Measurements from ENCODE around the gene KCNH1.

KCNH1 gene

GRCh38 chr1:210669951-210670350 lies 464.0 kb downstream of the KCNH1 start (continued):
- TF ChIP-seq, protein P1, sequence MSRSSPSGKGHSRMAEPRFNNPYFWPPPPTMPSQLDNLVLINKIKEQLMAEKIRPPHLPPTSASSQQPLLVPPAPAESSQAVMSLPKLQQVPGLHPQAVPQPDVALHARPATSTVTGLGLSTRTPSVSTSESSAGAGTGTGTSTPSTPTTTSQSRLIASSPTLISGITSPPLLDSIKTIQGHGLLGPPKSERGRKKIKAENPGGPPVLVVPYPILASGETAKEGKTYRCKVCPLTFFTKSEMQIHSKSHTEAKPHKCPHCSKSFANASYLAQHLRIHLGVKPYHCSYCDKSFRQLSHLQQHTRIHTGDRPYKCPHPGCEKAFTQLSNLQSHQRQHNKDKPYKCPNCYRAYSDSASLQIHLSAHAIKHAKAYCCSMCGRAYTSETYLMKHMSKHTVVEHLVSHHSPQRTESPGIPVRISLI (tag by site-specific recombination; IDR thresholded peaks at IDR 0.05), result no peak
- TF ChIP-seq ZNF501 (tag by site-specific recombination; IDR thresholded peaks at IDR 0.05) (no peak), ZNF776 (tag by site-specific recombination; IDR thresholded peaks at IDR 0.05; ENCODE audit: borderline replicate concordance) (no peak), ZFP37 (tag by site-specific recombination; IDR thresholded peaks at IDR 0.05) (no peak), TRIM28 (IDR thresholded peaks at IDR 0.05; ENCODE audit: borderline replicate concordance, low read length) (no peak), ZNF148 (tag by site-specific recombination; IDR thresholded peaks at IDR 0.05; ENCODE audit: borderline replicate concordance) (no peak)
- TF ChIP-seq, protein P2, sequence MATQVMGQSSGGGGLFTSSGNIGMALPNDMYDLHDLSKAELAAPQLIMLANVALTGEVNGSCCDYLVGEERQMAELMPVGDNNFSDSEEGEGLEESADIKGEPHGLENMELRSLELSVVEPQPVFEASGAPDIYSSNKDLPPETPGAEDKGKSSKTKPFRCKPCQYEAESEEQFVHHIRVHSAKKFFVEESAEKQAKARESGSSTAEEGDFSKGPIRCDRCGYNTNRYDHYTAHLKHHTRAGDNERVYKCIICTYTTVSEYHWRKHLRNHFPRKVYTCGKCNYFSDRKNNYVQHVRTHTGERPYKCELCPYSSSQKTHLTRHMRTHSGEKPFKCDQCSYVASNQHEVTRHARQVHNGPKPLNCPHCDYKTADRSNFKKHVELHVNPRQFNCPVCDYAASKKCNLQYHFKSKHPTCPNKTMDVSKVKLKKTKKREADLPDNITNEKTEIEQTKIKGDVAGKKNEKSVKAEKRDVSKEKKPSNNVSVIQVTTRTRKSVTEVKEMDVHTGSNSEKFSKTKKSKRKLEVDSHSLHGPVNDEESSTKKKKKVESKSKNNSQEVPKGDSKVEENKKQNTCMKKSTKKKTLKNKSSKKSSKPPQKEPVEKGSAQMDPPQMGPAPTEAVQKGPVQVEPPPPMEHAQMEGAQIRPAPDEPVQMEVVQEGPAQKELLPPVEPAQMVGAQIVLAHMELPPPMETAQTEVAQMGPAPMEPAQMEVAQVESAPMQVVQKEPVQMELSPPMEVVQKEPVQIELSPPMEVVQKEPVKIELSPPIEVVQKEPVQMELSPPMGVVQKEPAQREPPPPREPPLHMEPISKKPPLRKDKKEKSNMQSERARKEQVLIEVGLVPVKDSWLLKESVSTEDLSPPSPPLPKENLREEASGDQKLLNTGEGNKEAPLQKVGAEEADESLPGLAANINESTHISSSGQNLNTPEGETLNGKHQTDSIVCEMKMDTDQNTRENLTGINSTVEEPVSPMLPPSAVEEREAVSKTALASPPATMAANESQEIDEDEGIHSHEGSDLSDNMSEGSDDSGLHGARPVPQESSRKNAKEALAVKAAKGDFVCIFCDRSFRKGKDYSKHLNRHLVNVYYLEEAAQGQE (tag by site-specific recombination; IDR thresholded peaks at IDR 0.05), result no peak

DNA sequence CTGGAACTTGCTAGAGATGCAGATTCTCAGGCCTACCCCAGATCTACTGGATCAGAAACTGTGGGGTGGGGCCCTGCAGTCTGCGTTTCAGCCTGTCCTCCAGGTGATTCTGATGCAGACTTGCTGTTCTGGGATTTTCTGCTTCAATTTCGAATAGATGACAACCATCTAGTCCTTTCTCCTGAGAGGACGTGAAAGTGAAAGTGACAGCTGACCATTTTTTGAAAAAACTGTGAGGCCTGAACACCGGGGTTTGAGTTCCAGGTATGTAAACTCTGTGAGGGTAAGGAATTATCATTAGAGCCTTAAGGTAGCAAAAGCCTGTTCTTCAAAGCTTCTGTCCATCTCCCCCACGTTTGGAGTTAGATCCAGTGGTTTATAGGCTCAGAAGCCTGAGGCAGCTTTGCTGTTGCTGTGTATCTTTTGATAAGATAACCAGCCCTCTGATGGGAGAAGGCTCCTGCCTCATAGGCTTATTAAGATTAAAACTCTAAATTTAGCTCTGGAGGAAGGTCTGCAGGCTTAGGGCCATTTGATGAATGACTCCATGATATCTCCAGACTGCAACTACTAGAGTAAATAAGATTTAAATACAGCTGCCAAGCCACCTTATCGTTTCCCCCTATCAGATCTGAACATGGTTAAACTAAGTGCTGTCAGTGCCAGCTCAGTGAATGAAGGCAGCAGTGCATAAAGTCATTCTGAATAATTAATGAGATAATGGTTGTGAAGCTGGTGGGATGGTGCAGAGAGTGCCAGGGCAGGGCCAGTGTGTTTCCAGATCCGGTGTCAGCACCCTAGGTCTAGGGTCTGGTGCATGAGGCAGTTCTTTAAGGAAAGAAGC lies 470.0 kb downstream of the KCNH1 start:
- Histone ChIP-seq H3K27ac (ENCODE audit: extremely low read depth, low read depth, low read length) (no peak overlapping the region), H3K36me3 (ENCODE audit: control insufficient read depth in 2 of 2, insufficient read depth in 1 of 2, low read length in 2 of 2) (no peaks in the 10 kb centered on the region), H3K4me1 (ENCODE audit: control insufficient read depth, insufficient read depth, low read length) (peaks cover 10% of the 10 kb centered on the region), H3K4me3 (ENCODE audit: low read depth, low read length) (no peak overlapping the region), H3K9me3 (ENCODE audit: control insufficient read depth, insufficient read depth, low read depth, low read length) (no peaks in the 10 kb centered on the region)
- TF ChIP-seq TCF7L2 (IDR thresholded peaks at IDR 0.05; ENCODE audit: borderline replicate concordance, low read depth, low read length) (0 out of 2 replicates have a peak, but pooled peaks have one; percentile 37), ZNF175 (tag by site-specific recombination; IDR thresholded peaks at IDR 0.05) (no peak), ZXDB (tag by site-specific recombination; IDR thresholded peaks at IDR 0.05) (peak; percentile 48)
- POLR2A ChIA-PET, result no interaction called here
- CTCF ChIA-PET, result interaction anchor here (0.6 kb wide), 2 partner anchors 69 to 861 kb away, joined by 3 to 4 read pairs; no protein-coding TSS in a partner anchor

DNA sequence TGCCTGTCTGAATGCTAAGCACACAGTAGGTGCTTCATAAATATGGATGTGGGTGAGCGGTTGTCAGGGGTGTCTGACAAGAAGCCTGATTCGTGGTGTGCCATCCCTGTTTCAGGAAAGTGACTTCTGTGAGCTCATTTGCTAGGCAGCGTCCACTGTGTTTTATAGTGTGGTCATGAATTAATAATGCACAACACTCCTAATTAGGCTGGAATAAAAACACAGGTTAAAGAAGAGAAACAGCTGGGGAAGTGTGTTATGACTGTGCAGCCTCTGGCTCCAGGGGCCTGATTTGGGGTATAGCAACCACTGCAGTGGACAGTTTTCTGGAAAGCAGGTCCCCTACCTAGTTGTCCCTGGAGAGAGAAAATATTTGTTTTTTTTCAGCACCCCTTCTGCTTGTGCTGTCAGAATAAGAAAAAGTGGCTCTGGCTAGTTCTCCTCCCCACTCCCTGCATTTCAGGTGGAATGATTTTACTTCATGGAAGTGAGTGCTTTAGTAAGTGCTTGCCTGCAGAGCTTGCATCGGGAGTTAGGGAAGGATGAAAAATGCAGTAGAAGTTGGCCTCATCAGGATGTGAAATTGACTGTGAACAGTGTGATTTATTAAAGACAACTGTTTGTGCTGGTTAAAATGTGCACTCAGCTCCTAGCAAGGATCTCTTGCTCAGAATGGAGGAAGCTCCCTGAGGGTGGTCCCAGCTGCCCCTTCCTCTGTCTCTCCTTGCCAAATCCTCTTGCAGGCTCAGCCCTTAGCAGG lies 471.5 kb downstream of the KCNH1 start:
- H3K36me3 ChIP-seq (ENCODE audit: control insufficient read depth in 2 of 2, insufficient read depth in 1 of 2, low read length in 2 of 2), result no peaks in the 10 kb centered on the region
- ChIA-PET POLR2A (no interaction called here), CTCF (no interaction called here)
- no peak for TF ChIP-seq BCL11A (tag by site-specific recombination; IDR thresholded peaks at IDR 0.05; ENCODE audit: low read depth)
- 0 out of 2 replicates have a peak, but pooled peaks have one; percentile 14 for TF ChIP-seq ZNF335 (tag by site-specific recombination; conservative IDR thresholded peaks at IDR 0.05)
- no peak for TF ChIP-seq GLI2 (tag by site-specific recombination; IDR thresholded peaks at IDR 0.05; ENCODE audit: borderline replicate concordance, low read depth)
- H3K4me3 ChIP-seq (ENCODE audit: low read depth, low read length), result no peak overlapping the region
- no peaks in the 10 kb centered on the region for H3K9me3 ChIP-seq (ENCODE audit: control insufficient read depth, insufficient read depth, low read depth, low read length)
- no peak overlapping the region for H3K27ac ChIP-seq (ENCODE audit: extremely low read depth, low read depth, low read length)
- peaks cover 10% of the 10 kb centered on the region for H3K4me1 ChIP-seq (ENCODE audit: control insufficient read depth, insufficient read depth, low read length)

Measured in HEK293 (cell line).